ENCODE data around the gene DUS1L. TPM values are rescaled to one million over a fixed set of nuclear protein-coding genes. Genes with fewer than 3 reads are reported as not detected.

DUS1L gene
- polyA plus RNA-seq, 1 of the 3 experiments (the other 2 are of a cell fraction) = 163 TPM

DNA sequence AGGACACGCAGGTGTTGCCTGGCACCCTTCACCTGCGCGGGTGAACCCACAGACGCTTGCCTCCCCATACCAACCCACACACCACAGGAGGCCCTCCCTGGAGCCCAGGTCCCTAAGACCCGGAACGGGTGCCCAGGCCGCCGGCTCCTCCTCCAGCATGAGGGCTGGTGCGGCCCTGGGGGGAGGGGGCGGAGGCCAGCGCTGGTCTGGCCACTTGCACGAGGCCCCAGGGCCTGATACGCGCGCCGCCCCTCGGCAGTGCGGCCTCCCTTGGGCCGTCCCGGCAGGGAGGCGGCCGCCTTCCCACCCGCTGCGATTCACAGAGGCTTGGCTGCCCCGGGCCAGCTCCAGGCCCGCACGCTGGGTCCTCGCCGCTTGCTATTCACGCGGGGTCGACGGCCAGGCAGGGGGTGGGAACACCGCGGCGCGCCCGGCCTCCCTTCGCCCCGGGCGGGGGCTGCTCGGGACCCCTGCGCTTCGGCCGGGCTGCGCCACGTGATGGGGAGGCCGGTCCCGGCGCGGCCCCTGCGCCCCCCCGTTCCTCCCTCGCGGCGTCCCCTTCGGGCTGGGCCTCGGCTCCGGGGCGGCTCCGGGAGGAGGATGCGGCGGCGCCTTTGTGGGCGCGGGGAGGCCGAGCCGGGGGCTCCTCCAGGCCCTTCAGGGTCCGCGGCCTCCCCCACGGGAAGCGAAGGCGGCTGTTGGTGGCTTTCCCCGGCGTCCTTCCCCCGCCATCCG, 31.7 kb upstream of the DUS1L start (continued):
- TF ChIP-seq, protein P1, sequence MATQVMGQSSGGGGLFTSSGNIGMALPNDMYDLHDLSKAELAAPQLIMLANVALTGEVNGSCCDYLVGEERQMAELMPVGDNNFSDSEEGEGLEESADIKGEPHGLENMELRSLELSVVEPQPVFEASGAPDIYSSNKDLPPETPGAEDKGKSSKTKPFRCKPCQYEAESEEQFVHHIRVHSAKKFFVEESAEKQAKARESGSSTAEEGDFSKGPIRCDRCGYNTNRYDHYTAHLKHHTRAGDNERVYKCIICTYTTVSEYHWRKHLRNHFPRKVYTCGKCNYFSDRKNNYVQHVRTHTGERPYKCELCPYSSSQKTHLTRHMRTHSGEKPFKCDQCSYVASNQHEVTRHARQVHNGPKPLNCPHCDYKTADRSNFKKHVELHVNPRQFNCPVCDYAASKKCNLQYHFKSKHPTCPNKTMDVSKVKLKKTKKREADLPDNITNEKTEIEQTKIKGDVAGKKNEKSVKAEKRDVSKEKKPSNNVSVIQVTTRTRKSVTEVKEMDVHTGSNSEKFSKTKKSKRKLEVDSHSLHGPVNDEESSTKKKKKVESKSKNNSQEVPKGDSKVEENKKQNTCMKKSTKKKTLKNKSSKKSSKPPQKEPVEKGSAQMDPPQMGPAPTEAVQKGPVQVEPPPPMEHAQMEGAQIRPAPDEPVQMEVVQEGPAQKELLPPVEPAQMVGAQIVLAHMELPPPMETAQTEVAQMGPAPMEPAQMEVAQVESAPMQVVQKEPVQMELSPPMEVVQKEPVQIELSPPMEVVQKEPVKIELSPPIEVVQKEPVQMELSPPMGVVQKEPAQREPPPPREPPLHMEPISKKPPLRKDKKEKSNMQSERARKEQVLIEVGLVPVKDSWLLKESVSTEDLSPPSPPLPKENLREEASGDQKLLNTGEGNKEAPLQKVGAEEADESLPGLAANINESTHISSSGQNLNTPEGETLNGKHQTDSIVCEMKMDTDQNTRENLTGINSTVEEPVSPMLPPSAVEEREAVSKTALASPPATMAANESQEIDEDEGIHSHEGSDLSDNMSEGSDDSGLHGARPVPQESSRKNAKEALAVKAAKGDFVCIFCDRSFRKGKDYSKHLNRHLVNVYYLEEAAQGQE (IDR thresholded peaks at IDR 0.05; ENCODE audit: low read depth, low read length) = 0 out of 2 replicates have a peak, but pooled peaks have one; percentile 32
- TF ChIP-seq GABPA (IDR thresholded peaks at IDR 0.05; ENCODE audit: low read depth) (no peak), EZH2phosphoT487 (IDR thresholded peaks at IDR 0.05; ENCODE audit: borderline replicate concordance, low read depth) (no peak), TAF1 (IDR thresholded peaks at IDR 0.05; ENCODE audit: borderline replicate concordance, low read depth, low read length) (0 out of 2 replicates have a peak, but pooled peaks have one; percentile 18), FOXJ3 (CRISPR knock-in tag; IDR thresholded peaks at IDR 0.05) (no peak)
- TF ChIP-seq, protein P2, sequence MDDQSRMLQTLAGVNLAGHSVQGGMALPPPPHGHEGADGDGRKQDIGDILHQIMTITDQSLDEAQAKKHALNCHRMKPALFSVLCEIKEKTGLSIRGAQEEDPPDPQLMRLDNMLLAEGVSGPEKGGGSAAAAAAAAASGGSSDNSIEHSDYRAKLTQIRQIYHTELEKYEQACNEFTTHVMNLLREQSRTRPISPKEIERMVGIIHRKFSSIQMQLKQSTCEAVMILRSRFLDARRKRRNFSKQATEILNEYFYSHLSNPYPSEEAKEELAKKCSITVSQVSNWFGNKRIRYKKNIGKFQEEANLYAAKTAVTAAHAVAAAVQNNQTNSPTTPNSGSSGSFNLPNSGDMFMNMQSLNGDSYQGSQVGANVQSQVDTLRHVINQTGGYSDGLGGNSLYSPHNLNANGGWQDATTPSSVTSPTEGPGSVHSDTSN (IDR thresholded peaks at IDR 0.05) = no peak

DNA sequence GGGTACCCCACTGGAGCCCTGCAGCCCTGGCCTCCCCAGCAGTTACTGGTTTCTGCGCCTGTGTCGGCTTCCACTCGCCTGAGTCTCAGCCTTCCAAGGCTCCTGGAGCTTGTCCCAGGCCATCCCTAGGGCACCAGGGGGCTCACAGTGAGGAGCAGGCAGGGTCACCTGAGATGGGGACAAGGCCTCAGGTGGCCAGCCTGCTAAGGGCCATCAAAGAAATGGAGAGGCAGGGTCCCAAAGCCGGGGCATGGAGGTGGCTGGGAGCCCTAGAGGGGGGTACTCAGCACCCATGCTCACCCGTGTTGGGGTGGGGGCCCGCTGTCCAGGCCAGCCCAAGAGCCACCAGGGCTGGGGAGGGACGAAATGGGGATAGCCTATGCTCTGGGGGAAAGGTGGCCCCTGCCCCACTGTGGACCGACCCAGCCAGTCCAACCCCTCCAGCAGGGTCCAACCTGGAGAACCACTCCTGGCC, 31.1 kb upstream of the DUS1L start:
- POLR2A ChIA-PET = interaction anchor here (0.8 to 2.2 kb wide), 2 partner anchors 10 to 17 kb away, joined by 3 to 5 read pairs; no protein-coding TSS in a partner anchor
- DNase-seq = no peak
- CTCF ChIA-PET = interaction anchor here (1.5 to 2.6 kb wide), 5 partner anchors 10 to 84 kb away, joined by 4 to 15 read pairs (median 7); partner anchors contain the start of gene RAC3
- Histone ChIP-seq H4K20me1 (ENCODE audit: insufficient read depth) (peaks cover 23% of the 10 kb centered on the region), H3K4me3 (ENCODE audit: low read depth in 2 of 2, low read length in 1 of 2) (peak overlapping the region; percentile 86 to 94), H3K9ac (peak overlapping the region; percentile 88), H3K27ac (ENCODE audit: low read depth in 2 of 2, low read length in 1 of 2) (peak overlapping the region; percentile 77 to 94), H2AFZ (ENCODE audit: low read depth) (no peak overlapping the region), H3K4me1 (ENCODE audit: control insufficient read depth in 1 of 2, insufficient read depth in 2 of 2, low read depth in 1 of 2, low read length in 1 of 2) (peaks cover 21 to 42% of the 10 kb centered on the region in 2 experiments), H3K36me3 (replicated peaks in 1 of 2; ENCODE audit: control insufficient read depth in 1 of 2, insufficient read depth in 2 of 2, low read length in 1 of 2) (peaks cover 20 to 41% of the 10 kb centered on the region in 2 experiments), H3K4me2 (peak overlapping the region; percentile 100), H3K79me2 (ENCODE audit: insufficient read depth) (peaks cover 39% of the 10 kb centered on the region), H3K27me3 (ENCODE audit: insufficient read depth) (no peaks in the 10 kb centered on the region), H3F3A (replicated peaks; ENCODE audit: insufficient read depth) (peaks cover 12% of the 10 kb centered on the region), H3K9me3 (no peaks in the 10 kb centered on the region), H3K9me2 (no peaks in the 10 kb centered on the region)
- 32% methylated on average over 5 of the region's 8 CpGs for WGBS (ENCODE audit: low lambda C conversion rate)
- TF ChIP-seq, protein P2 (IDR thresholded peaks at IDR 0.05) = no peak
- TF ChIP-seq TCF12 (IDR thresholded peaks at IDR 0.05) (no peak), RAD21 (IDR thresholded peaks at IDR 0.05; ENCODE audit: low read length) (no peak), EZH2phosphoT487 (IDR thresholded peaks at IDR 0.05; ENCODE audit: borderline replicate concordance, low read depth) (no peak), POLR2AphosphoS5 (IDR thresholded peaks at IDR 0.05; ENCODE audit: low read depth, low read length) (no peak), TAF1 (IDR thresholded peaks at IDR 0.05; ENCODE audit: borderline replicate concordance, low read depth, low read length) (no peak), NRF1 (IDR thresholded peaks at IDR 0.05; ENCODE audit: low read depth, low read length) (no peak), SIN3A (IDR thresholded peaks at IDR 0.05; ENCODE audit: borderline replicate concordance, low read depth, low read length) (no peak), CHD2 (IDR thresholded peaks at IDR 0.05; ENCODE audit: low read length, partially characterized antibody) (no peak), EP300 (IDR thresholded peaks at IDR 0.05; ENCODE audit: borderline replicate concordance in 1 of 2, low read depth in 1 of 2, low read length in 1 of 2) (no peak), GABPA (IDR thresholded peaks at IDR 0.05; ENCODE audit: low read depth) (no peak), FOXM1 (IDR thresholded peaks at IDR 0.05; ENCODE audit: low read depth) (no peak), SMC3 (IDR thresholded peaks at IDR 0.05; ENCODE audit: low read depth, low read length) (no peak)
- TF ChIP-seq, protein P1 (IDR thresholded peaks at IDR 0.05; ENCODE audit: low read depth, low read length) = no peak
- TF ChIP-seq, protein P3, sequence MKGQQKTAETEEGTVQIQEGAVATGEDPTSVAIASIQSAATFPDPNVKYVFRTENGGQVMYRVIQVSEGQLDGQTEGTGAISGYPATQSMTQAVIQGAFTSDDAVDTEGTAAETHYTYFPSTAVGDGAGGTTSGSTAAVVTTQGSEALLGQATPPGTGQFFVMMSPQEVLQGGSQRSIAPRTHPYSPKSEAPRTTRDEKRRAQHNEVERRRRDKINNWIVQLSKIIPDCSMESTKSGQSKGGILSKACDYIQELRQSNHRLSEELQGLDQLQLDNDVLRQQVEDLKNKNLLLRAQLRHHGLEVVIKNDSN (IDR thresholded peaks at IDR 0.05; ENCODE audit: borderline replicate concordance, low read depth) = no peak
- TF ChIP-seq, protein P4, sequence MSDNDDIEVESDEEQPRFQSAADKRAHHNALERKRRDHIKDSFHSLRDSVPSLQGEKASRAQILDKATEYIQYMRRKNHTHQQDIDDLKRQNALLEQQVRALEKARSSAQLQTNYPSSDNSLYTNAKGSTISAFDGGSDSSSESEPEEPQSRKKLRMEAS (IDR thresholded peaks at IDR 0.05; ENCODE audit: low read depth) = no peak
